ENCODE measurements around the gene TNS3. TPM values are rescaled to one million over a fixed set of nuclear protein-coding genes. Genes with fewer than 3 reads are reported as not detected.
A peak's percentile ranks its signal among the peaks of the same experiment; 100 is the strongest.

Gene TNS3
- total RNA-seq, 4 donors from 2014 or later: 34.6 to 52.5 (median 48.6) TPM

DNA sequence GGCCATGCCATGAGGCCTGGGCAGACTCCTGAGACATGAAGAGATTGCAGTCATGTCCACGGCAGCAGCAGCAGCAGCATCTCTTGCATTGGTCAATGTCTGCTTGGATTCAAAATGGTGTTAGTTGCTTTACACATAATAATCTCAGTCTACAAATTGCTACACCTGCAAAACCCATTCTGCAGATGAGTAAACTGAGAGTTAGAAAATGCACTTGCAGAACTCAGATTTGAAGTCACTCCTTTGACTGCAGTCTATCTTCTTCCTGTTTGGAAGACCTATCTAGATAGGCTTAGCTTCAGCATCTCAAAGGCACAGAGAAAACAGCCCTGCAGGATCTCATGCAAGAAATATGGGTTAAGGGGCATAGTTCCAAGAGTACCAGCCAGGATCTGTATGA is 350.3 kb downstream of the TNS3 start:
- Histone ChIP-seq H3K36me3 (no peaks in the 10 kb centered on the region), H3K4me1 (peaks cover 0 to 4% (median 0%) of the 10 kb centered on the region in 4 donors), H3K4me3 (no peak overlapping the region), H3K27me3 (no peaks in the 10 kb centered on the region), H3K9me3 (no peaks in the 10 kb centered on the region), H3K27ac (replicated peaks in 1 of 4) (no peak overlapping the region)
- intact Hi-C loops (cut with DNase I): no loop called here
- TF ChIP-seq EP300 (IDR thresholded peaks at IDR 0.05) (no peak), POLR2AphosphoS5 (IDR thresholded peaks at IDR 0.05) (no peak), POLR2A (IDR thresholded peaks at IDR 0.05; ENCODE audit: low read depth) (no peak)
- TF ChIP-seq, protein P1, sequence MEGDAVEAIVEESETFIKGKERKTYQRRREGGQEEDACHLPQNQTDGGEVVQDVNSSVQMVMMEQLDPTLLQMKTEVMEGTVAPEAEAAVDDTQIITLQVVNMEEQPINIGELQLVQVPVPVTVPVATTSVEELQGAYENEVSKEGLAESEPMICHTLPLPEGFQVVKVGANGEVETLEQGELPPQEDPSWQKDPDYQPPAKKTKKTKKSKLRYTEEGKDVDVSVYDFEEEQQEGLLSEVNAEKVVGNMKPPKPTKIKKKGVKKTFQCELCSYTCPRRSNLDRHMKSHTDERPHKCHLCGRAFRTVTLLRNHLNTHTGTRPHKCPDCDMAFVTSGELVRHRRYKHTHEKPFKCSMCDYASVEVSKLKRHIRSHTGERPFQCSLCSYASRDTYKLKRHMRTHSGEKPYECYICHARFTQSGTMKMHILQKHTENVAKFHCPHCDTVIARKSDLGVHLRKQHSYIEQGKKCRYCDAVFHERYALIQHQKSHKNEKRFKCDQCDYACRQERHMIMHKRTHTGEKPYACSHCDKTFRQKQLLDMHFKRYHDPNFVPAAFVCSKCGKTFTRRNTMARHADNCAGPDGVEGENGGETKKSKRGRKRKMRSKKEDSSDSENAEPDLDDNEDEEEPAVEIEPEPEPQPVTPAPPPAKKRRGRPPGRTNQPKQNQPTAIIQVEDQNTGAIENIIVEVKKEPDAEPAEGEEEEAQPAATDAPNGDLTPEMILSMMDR (IDR thresholded peaks at IDR 0.05): no peak
- 100% methylated on average over 1 of the region's 1 CpG for WGBS
- DNase-seq (ENCODE audit: extremely low spot score): peak; percentile 37

DNA sequence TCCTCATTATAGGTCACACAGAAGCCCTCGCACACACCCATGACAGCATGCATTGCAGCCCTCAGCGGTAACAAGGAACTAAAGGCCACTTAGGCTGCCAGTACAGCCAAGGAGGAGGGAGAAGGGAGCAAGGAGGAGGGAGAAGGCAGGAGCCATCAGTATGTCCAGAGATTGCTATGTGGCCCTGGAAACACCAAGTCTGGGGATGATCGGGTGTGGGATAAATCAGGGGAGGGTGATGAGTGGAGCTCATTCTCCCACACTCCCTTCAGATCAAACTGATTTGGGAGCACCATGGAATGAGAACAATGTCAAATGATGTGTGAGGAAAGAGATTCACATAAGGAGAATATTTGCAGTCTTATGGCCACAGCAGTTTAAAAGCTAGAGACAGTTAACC is 350.9 kb downstream of the TNS3 start:
- no peak overlapping the region for H3K4me3 ChIP-seq
- H3K27me3 ChIP-seq: no peaks in the 10 kb centered on the region
- peaks cover 0 to 4% (median 0%) of the 10 kb centered on the region in 4 donors for H3K4me1 ChIP-seq
- TF ChIP-seq POLR2A (IDR thresholded peaks at IDR 0.05; ENCODE audit: low read depth) (no peak), POLR2AphosphoS5 (IDR thresholded peaks at IDR 0.05) (no peak), EP300 (IDR thresholded peaks at IDR 0.05) (no peak)
- TF ChIP-seq, protein P1 (IDR thresholded peaks at IDR 0.05): no peak
- no peak for DNase-seq (ENCODE audit: extremely low spot score)
- H3K9me3 ChIP-seq: no peaks in the 10 kb centered on the region
- 90% methylated on average over 3 of the region's 3 CpGs for WGBS
- intact Hi-C loops (cut with DNase I): no loop called here
- H3K27ac ChIP-seq (replicated peaks in 1 of 4): no peak overlapping the region
- no peaks in the 10 kb centered on the region for H3K36me3 ChIP-seq

DNA sequence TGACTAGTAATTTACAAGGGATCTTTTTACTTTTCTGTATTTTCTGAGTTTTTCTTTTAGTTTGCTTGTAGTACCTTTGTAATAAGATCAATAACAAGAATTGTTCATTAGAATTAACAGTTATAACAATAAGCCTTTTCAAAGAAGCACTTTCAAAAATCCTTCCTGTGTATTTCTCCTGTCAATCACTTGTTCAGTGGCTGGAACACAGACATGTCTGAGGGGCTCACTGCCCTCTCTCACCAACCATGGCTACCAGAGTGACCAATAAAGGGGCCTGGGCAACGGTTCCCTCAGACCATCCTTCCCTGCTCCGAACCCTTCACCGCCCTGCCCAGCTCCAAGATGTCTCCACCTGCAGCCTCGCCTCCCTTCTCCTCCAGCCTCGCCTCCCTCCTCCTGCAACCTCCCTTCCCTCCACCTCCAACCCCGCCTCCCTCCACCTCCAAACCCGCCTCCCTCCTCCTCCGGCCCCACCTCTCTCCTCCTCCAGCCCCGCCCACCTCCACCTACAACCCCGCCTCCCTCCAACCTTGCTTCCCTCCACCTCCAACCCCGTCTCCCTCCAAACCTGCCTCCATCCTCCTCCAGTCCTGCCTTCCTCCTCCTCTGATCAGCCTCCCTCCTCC is 353.4 kb downstream of the TNS3 start:
- 96% methylated on average over 11 of the region's 11 CpGs for WGBS
- H3K4me1 ChIP-seq: peaks cover 0 to 4% (median 0%) of the 10 kb centered on the region in 4 donors
- H3K27me3 ChIP-seq: no peaks in the 10 kb centered on the region
- intact Hi-C loops (cut with DNase I): no loop called here
- H3K9me3 ChIP-seq: no peaks in the 10 kb centered on the region
- no peak overlapping the region for H3K4me3 ChIP-seq
- no peak overlapping the region for H3K27ac ChIP-seq (replicated peaks in 1 of 4)
- no peak for DNase-seq (ENCODE audit: extremely low spot score)
- TF ChIP-seq POLR2A (IDR thresholded peaks at IDR 0.05; ENCODE audit: low read depth) (no peak), POLR2AphosphoS5 (IDR thresholded peaks at IDR 0.05) (no peak), EP300 (IDR thresholded peaks at IDR 0.05) (no peak)
- TF ChIP-seq, protein P1 (IDR thresholded peaks at IDR 0.05): no peak
- H3K36me3 ChIP-seq: no peaks in the 10 kb centered on the region

DNA sequence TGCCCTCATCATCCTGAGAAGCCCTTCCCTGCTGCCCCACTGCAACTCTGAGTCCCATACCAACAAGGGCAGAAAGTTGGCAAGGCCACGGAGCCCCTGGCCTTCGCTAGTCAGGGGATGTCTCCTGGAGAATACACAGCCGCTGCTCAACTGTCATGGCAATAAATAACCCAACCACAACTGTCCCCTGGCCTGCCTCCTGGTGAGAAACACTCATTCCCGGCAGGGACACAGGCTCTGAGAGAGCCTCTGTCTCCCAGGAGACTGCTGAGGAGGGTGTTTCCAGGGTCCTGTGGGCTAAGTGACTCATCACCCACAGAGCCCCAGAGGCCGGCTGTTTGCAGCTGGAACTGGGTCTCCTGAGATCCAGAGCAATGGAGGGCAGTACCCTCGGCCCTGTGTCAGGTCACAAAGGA is 354.1 kb downstream of the TNS3 start:
- 57% methylated on average over 4 of the region's 6 CpGs for WGBS
- peaks cover 0 to 4% (median 0%) of the 10 kb centered on the region in 4 donors for H3K4me1 ChIP-seq
- TF ChIP-seq EP300 (IDR thresholded peaks at IDR 0.05) (no peak), POLR2AphosphoS5 (IDR thresholded peaks at IDR 0.05) (no peak), POLR2A (IDR thresholded peaks at IDR 0.05; ENCODE audit: low read depth) (no peak)
- TF ChIP-seq, protein P1 (IDR thresholded peaks at IDR 0.05): no peak
- H3K27me3 ChIP-seq: no peaks in the 10 kb centered on the region
- no peaks in the 10 kb centered on the region for H3K36me3 ChIP-seq
- H3K4me3 ChIP-seq: no peak overlapping the region
- H3K9me3 ChIP-seq: no peaks in the 10 kb centered on the region
- DNase-seq (ENCODE audit: extremely low spot score): no peak
- intact Hi-C loops (cut with DNase I): no loop called here
- H3K27ac ChIP-seq (replicated peaks in 1 of 4): no peak overlapping the region

DNA sequence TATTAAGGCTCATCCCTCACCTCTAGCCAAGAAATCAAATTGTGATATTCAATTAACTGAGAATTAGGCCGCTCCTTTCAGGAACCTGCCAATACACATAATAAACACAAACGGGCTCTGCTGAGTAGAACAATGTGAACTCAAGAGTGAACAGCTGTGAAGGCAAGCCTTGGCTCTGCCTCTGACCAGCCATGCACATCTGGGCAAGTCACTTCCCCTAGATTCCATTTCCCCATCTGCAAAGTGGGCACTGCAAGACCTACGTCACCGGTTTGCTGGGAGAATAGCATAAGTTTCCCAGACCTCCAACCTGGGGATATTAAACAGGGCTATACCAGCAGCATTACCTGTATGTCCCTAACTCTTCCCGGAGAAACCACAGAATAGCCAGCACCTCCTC is 355.2 kb downstream of the TNS3 start:
- Histone ChIP-seq H3K36me3 (no peaks in the 10 kb centered on the region), H3K27ac (replicated peaks in 1 of 4) (no peak overlapping the region), H3K4me1 (peaks cover 0 to 4% (median 0%) of the 10 kb centered on the region in 4 donors), H3K4me3 (no peak overlapping the region), H3K9me3 (no peaks in the 10 kb centered on the region), H3K27me3 (no peaks in the 10 kb centered on the region)
- TF ChIP-seq, protein P1 (IDR thresholded peaks at IDR 0.05): no peak
- TF ChIP-seq POLR2AphosphoS5 (IDR thresholded peaks at IDR 0.05) (no peak), POLR2A (IDR thresholded peaks at IDR 0.05; ENCODE audit: low read depth) (no peak), EP300 (IDR thresholded peaks at IDR 0.05) (no peak)
- intact Hi-C loops (cut with DNase I): no loop called here
- DNase-seq (ENCODE audit: extremely low spot score): peak; percentile 80
- WGBS: 93% methylated on average over 5 of the region's 5 CpGs
